ENCODE results near the gene OBP2B. TPM values are rescaled to one million over a fixed set of nuclear protein-coding genes. Genes with fewer than 3 reads are reported as not detected.
"Not testable (repeated sequence)": the region's sequence is repeated elsewhere in the genome, so short reads cannot be mapped to it uniquely, and the experiment has no call there.

Gene OBP2B, protein sequence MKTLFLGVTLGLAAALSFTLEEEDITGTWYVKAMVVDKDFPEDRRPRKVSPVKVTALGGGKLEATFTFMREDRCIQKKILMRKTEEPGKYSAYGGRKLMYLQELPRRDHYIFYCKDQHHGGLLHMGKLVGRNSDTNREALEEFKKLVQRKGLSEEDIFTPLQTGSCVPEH
- not detected in 2 replicates for total RNA-seq (2011; cell fraction: chromatin; rRNA removed; ENCODE audit: low replicate concordance)
- not detected in 2 replicates for total RNA-seq (2011; cell fraction: nucleolus; rRNA removed)
- total RNA-seq (2011; cell fraction: nucleoplasm; rRNA removed): not detected in 2 replicates
- total RNA-seq (2014; rRNA removed) (not detected in 2 replicates), total RNA-seq (2014; rRNA removed; fragmentation: Illumina TruSeq; extraction: Trizol) (not detected in 2 replicates), total RNA-seq (2015; rRNA removed; fragmentation: Illumina TruSeq; extraction: Trizol) (not detected in 2 replicates), total RNA-seq (2021) (not detected in 2 replicates), polyA plus RNA-seq (2011; rRNA removed) (0.12 TPM in 1 of 2 replicates, not detected in the other), polyA plus RNA-seq (2014; fragmentation: Illumina TruSeq; extraction: Trizol) (not detected in 2 replicates), polyA plus RNA-seq (2014; fragmentation: Nextera tagmentation; extraction: Ambion mirVana) (not detected), polyA plus RNA-seq (2014; rRNA removed) (not detected in 2 replicates), polyA minus RNA-seq (2011; rRNA and poly(A)+ RNA removed) (not detected in 2 replicates), Bru-seq, nascent RNA (not detected), BruChase-seq, experiment 1, labeled RNA remaining after a 2-hour chase (not detected), BruChase-seq, experiment 2, labeled RNA remaining after a 6-hour chase (not detected)
- polyA plus RNA-seq (2011; cell fraction: cytosol; rRNA removed): not detected in 2 replicates
- polyA plus RNA-seq (2011; cell fraction: nucleus; rRNA removed): 0.21 TPM in 1 of 2 replicates, not detected in the other
- polyA plus RNA-seq (2012): not detected in 2 replicates
- polyA minus RNA-seq (2011; cell fraction: cytosol; rRNA and poly(A)+ RNA removed): not detected in 2 replicates
- polyA minus RNA-seq (2011; cell fraction: nucleus; rRNA and poly(A)+ RNA removed): not detected in 2 replicates
- long read RNA-seq, experiment 1: 0 reads
- long read RNA-seq, experiment 2: 0 reads
- long read RNA-seq, experiment 3: 0 reads

DNA sequence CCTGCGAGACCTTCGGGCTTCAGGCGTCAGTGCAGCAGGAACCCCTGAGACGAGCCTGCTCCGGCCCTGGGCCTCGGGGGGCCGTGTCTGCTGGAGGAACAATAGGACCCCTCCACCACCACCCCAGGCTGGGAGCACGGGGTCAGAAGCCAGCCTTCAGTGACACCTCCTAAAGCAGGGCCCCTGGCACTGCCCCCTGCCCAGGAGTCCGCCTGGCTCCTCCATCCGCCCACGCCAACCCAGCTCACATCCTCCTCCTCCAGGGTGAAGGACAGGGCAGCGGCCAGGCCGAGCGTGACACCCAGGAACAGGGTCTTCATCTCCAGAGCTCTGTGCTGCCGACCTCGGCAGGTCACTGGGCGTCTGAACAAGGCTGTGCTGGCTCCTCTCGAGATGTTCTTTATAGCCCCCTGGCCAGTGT lies at the start of gene OBP2B:
OBP2B (minus strand) TSS at position 371 of the 421 bp plus-strand sequence; CDS start at position 320, 51 bp downstream.
- H2AFZ ChIP-seq (ENCODE audit: low read depth, low read length); H3K79me2 ChIP-seq (ENCODE audit: control insufficient read depth, insufficient read depth, low read length); H3K4me2 ChIP-seq (ENCODE audit: insufficient read depth, low read length); CTCF ChIA-PET (ENCODE audit: low intra/inter-chr PET ratio); H3K9ac ChIP-seq (ENCODE audit: insufficient read depth in 1 of 2, low read depth in 2 of 2, low read length in 2 of 2); in situ Hi-C loops (cut with MboI); H3K4me3 ChIP-seq; POLR2A ChIA-PET; FAIRE-seq; H4K20me1 ChIP-seq (replicated peaks; ENCODE audit: control insufficient read depth, insufficient read depth, low read length); H3K27ac ChIP-seq (ENCODE audit: extremely low read depth, low read depth, low read length); intact Hi-C loops (cut with micrococcal nuclease); H3K9me3 ChIP-seq (replicated peaks; ENCODE audit: control insufficient read depth, insufficient read depth, low read depth, low read length); ATAC-seq; BruUV-seq (replicated peaks); H3K9me1 ChIP-seq (ENCODE audit: control insufficient read depth, insufficient read depth, low read length); DNase-seq (ENCODE audit: extremely low read depth in 1 of 4, low spot score in 3 of 4); H3K36me3 ChIP-seq (ENCODE audit: control insufficient read depth, insufficient read depth, low read length): not testable (repeated sequence)
- Histone ChIP-seq H3K27me3 (ENCODE audit: control insufficient read depth in 2 of 2, insufficient read depth in 2 of 2, low read length in 2 of 2) (peaks cover 28 to 62% of the 10 kb centered on the region in 2 experiments; a peak in 4 of 5 replicates), H3K4me1 (replicated peaks in 1 of 2; ENCODE audit: control insufficient read depth in 2 of 2, insufficient read depth in 2 of 2, low read length in 2 of 2) (peaks cover 0 to 11% of the 10 kb centered on the region in 2 experiments; a peak in 1 of 5 replicates)
- 0% methylated on average over 2 of the region's 18 CpGs for WGBS (ENCODE audit: insufficient coverage, low coverage, missing lambda C conversion rate)

Data from K562 (cell line).